Measurements from ENCODE around the gene C12orf57. TPM values are rescaled to one million over a fixed set of nuclear protein-coding genes. Genes with fewer than 3 reads are reported as not detected.

C12orf57 gene
- polyA plus RNA-seq, 1 experiment, result 359 TPM

DNA sequence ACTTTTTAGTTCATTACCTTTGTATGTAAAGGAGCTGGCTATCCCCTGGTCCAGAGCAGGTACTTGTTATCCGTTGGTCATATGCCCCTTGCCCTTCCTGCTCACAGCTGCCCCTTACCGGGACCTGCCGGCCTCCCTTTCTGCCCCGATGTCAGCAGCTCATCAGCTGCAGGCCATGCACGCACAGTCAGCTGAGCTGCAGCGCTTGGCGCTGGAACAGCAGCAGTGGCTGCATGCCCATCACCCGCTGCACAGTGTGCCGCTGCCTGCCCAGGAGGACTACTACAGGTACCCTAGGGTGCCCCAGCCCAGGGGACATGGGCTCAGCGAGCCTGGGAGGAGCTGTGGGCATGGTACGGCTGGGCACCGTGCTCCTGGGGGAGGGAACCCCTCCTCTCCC lies 2.6 kb upstream of the C12orf57 start:
- DNase-seq (ENCODE audit: low read depth, low spot score), result no peak
- Histone ChIP-seq H3K9me3 (ENCODE audit: control insufficient read depth, insufficient read depth, low read length) (no peaks in the 10 kb centered on the region; the same call in 1 of the 2 replicates), H3K27ac (ENCODE audit: low read depth, low read length) (no peak overlapping the region), H3K4me3 (ENCODE audit: low read depth, low read length) (no peak overlapping the region), H3K27me3 (ENCODE audit: control insufficient read depth, insufficient read depth, low read length) (no peaks in the 10 kb centered on the region)
- ChIA-PET CTCF (interaction anchor here (1.1 kb wide), 1 partner anchor 17 kb away, joined by 3 read pairs; no protein-coding TSS in a partner anchor), POLR2A (interaction anchor here (0.7 kb wide), 1 partner anchor 15 kb away, joined by 3 read pairs; no protein-coding TSS in a partner anchor)
- TF ChIP-seq, protein P1, sequence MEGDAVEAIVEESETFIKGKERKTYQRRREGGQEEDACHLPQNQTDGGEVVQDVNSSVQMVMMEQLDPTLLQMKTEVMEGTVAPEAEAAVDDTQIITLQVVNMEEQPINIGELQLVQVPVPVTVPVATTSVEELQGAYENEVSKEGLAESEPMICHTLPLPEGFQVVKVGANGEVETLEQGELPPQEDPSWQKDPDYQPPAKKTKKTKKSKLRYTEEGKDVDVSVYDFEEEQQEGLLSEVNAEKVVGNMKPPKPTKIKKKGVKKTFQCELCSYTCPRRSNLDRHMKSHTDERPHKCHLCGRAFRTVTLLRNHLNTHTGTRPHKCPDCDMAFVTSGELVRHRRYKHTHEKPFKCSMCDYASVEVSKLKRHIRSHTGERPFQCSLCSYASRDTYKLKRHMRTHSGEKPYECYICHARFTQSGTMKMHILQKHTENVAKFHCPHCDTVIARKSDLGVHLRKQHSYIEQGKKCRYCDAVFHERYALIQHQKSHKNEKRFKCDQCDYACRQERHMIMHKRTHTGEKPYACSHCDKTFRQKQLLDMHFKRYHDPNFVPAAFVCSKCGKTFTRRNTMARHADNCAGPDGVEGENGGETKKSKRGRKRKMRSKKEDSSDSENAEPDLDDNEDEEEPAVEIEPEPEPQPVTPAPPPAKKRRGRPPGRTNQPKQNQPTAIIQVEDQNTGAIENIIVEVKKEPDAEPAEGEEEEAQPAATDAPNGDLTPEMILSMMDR (IDR thresholded peaks at IDR 0.05; ENCODE audit: low read depth, low read length), result no peak

DNA sequence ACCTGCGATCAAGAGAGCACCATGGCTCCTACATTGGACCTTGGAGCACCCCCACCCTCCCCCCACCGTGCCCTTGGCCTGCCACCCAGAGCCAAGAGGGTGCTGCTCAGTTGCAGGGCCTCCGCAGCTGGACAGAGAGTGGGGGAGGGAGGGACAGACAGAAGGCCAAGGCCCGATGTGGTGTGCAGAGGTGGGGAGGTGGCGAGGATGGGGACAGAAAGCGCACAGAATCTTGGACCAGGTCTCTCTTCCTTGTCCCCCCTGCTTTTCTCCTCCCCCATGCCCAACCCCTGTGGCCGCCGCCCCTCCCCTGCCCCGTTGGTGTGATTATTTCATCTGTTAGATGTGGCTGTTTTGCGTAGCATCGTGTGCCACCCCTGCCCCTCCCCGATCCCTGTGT lies 2.0 kb upstream of the C12orf57 start:
- ChIA-PET CTCF (interaction anchor here (1.1 kb wide), 1 partner anchor 18 kb away, joined by 3 read pairs; no protein-coding TSS in a partner anchor), POLR2A (interaction anchor here (3.3 kb wide), 1 partner anchor 17 kb away, joined by 36 read pairs; no protein-coding TSS in a partner anchor)
- TF ChIP-seq, protein P1 (IDR thresholded peaks at IDR 0.05; ENCODE audit: low read depth, low read length), result no peak
- no peak for DNase-seq (ENCODE audit: low read depth, low spot score)
- H3K27me3 ChIP-seq (ENCODE audit: control insufficient read depth, insufficient read depth, low read length), result no peaks in the 10 kb centered on the region
- H3K27ac ChIP-seq (ENCODE audit: low read depth, low read length), result no peak overlapping the region
- H3K9me3 ChIP-seq (ENCODE audit: control insufficient read depth, insufficient read depth, low read length), result no peaks in the 10 kb centered on the region; the same call in 1 of the 2 replicates
- H3K4me3 ChIP-seq (ENCODE audit: low read depth, low read length), result no peak overlapping the region

DNA sequence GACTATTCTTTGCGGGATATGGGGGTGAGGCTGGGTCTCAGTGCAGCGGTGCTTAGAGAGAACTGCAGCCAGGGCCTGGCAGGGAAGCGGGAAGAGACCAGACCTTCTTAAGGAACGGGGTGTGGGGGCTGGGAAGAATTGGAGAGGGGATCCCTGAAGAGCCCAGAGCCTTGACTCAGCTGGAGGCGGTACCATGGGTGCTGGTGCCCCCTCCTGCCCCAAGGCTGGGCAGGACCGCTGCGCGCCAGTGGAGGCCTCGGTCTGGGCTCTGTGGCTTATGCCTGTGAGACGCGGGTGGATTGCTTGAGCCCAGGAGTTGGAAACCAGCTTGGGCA lies 1.5 kb upstream of the C12orf57 start:
- H3K9me3 ChIP-seq (ENCODE audit: control insufficient read depth, insufficient read depth, low read length), result no peaks in the 10 kb centered on the region; the same call in 1 of the 2 replicates
- TF ChIP-seq, protein P1 (IDR thresholded peaks at IDR 0.05; ENCODE audit: low read depth, low read length), result no peak
- POLR2A ChIA-PET, result interaction anchor here (3.3 to 4.2 kb wide), 2 partner anchors 17 to 19 kb away, joined by 22 to 36 read pairs; no protein-coding TSS in a partner anchor
- CTCF ChIA-PET, result interaction anchor here (2.4 kb wide), 1 partner anchor 18 kb away, joined by 13 read pairs; no protein-coding TSS in a partner anchor
- H3K4me3 ChIP-seq (ENCODE audit: low read depth, low read length), result no peak overlapping the region
- H3K27ac ChIP-seq (ENCODE audit: low read depth, low read length), result peak overlapping the region; percentile 94
- DNase-seq (ENCODE audit: low read depth, low spot score), result no peak
- H3K27me3 ChIP-seq (ENCODE audit: control insufficient read depth, insufficient read depth, low read length), result no peaks in the 10 kb centered on the region

GRCh38 chr12:6943389-6943721 lies 467 bp upstream of the C12orf57 start:
- TF ChIP-seq, protein P1 (IDR thresholded peaks at IDR 0.05; ENCODE audit: low read depth, low read length), result no peak
- ChIA-PET POLR2A (interaction anchor here (0.7 to 4.2 kb wide), 13 partner anchors 14 to 165 kb away, joined by 3 to 36 read pairs (median 9); partner anchors contain the start of genes ATN1, C1RL, CDCA3 and SPSB2), CTCF (interaction anchor here (0.9 to 2.4 kb wide), 5 partner anchors 19 to 169 kb away, joined by 3 to 19 read pairs (median 4); no protein-coding TSS in a partner anchor)
- Histone ChIP-seq H3K9me3 (ENCODE audit: control insufficient read depth, insufficient read depth, low read length) (no peaks in the 10 kb centered on the region; the same call in 1 of the 2 replicates), H3K27me3 (ENCODE audit: control insufficient read depth, insufficient read depth, low read length) (no peaks in the 10 kb centered on the region), H3K27ac (ENCODE audit: low read depth, low read length) (peak overlapping the region; percentile 94), H3K4me3 (ENCODE audit: low read depth, low read length) (peak overlapping the region; percentile 79)
- peak; percentile 83 for DNase-seq (ENCODE audit: low read depth, low spot score)
